GM19438 (cell line): ENCODE data around the gene MEAF6.

Source experiments
- ATAC-seq: cut with Tn5 transposase; IDR thresholded peaks from one replicate; pipeline ENCODE4 v1.9.1; 2021; ENCODE audit warnings: low read depth; ENCODE audit not compliant: unreplicated experiment

The MEAF6 gene

DNA sequence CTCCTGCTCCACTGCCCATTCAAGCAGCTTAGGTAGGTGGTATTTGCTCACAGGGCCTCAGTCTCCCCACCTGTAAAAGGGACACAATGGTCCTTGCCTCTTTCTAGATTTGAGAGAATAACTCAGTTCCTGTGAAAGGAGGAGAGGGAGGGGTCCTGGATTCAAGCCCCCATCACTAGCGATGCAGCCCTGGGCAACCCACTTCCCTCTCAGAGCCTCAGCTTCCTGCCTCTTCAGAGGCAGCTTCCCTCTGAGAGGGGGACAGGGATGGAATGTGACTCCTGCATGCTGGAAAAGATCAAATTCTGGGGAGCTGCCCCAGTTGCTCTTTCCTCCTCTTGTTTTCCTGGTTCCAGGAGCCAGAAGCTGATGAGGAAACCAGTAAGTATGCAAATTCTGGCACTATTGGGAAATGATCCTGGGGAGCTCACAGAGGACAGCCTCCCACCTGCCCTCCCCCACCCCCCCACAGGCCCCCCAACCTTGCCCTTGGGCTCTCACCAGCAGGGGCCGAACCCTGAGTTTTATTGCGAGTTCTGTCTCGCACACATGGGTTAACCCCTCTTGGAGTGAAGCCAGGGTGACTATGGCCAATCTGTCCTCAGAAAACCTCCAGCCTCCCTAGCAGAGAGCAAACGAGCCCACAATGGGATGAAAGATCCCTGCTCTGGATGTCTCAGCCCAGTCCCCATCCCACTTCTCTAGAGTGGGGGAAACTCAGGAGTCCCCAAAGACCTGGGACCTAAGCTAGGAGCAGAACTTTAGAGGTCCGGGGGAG lies 28.5 kb downstream of the MEAF6 start:
- ATAC-seq, result no peak

GRCh38 chr1:37484325-37485051 lies 30.1 kb downstream of the MEAF6 start:
- no peak for ATAC-seq

DNA sequence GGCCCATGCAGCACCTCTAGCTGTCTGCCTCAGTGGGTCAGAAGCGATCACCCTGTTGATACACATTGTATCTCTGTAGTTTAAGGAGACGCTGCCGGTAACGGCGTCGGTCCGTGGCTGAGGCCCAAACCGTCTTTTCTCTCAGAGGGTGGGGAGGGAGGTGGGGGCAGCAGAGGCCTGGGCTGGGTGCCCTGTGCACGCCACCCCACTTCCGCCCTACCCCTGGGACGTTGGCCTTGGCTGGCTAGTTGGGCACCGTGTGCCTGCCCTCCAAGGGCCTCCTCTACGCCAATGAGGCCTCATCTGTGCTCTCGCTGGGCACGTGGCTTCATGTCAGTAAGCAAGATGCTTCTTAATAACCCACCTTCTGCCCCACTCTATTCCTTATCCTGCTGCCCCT lies 30.8 kb downstream of the MEAF6 start:
- ATAC-seq, result no peak

DNA sequence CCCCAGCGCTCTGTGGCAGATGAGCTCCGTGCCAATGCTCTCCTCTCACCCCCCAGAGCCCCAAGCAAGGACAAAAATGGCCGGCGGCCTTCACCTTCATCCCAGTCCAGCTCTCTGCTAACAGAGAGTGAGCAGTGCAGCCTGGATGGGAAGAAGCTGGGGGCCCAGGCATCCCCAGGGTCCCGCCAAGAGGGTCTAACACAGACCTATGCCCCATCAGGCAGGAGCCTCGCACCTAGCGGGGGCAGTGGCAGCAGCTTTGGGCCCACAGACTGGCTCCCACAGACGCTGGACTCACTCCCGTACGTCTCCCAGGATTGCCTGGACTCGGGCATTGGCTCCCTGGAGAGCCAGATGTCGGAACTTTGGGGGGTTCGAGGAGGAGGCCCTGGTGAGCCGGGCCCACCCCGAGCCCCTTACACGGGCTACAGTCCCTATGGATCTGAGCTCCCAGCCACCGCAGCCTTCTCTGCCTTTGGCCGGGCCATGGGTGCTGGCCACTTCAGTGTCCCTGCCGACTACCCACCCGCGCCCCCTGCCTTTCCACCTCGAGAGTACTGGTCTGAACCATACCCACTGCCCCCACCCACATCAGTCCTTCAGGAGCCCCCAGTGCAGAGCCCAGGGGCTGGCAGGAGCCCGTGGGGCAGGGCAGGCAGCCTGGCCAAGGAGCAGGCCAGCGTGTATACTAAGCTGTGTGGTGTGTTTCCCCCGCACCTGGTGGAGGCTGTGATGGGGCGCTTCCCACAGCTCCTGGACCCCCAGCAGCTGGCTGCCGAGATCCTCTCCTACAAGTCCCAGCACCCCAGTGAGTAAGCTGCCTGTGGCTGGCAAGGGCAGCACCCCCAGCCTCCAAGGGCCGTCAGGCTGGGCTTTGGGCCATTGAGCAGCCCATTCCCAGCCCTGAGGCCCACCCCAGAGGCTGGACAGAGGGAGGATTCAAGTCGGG lies 31.5 kb downstream of the MEAF6 start:
- no peak for ATAC-seq

GRCh38 chr1:37482004-37482785 lies 32.4 kb downstream of the MEAF6 start:
- no peak for ATAC-seq

- ATAC-seq, result no peak
Observed at GRCh38 chr1:37481289-37482003, 33.1 kb downstream of the MEAF6 start.

DNA sequence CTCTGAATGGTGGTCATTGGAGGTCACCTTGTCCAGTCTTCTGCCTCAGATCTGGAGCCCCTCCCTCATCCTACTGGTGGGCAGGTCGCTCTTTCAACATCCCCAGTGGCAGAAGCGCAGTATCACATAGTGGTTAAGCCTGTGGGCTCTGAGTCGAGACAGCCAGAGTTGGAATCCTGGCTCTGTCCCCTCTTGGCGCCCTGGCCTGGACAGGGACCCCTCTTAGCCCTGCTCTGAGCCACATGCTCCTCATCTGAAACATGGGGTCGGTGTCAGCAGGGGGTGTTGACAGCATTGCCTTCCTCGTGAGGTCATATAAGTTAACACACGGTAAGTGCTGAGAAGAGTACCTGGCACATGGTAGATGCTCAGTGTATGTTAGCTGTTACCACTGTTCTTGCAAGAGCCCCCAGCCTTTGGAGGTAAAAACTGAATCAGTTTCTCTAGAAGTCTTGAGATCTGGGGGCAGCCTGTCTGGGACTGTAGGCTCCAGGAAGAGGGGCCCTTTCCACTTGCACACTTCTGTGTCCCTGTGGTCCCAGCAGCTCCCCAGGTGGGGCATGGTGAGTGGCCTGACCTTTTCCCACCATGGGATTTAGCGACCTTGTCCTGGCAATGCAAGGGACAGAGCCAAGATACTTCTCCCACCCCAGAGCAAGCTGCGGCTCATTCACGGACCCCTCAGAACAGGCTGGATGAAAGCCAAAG lies 33.8 kb downstream of the MEAF6 start:
- no peak for ATAC-seq

DNA sequence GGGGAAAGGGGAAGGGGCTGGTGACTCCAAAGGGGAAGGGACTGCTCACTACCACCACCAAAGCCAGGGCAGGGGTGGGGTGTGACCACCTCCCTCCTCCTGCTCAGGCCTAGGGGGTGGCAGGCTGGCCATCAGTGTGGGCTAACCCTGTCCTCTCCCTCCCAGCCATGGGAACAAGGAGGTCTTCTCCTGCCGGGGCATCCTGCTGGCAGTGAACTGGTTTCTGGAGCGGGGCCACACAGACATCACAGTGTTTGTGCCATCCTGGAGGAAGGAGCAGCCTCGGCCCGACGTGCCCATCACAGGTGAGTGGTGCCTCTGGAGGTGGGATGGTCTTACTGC lies 34.5 kb downstream of the MEAF6 start:
- no peak for ATAC-seq

- no peak for ATAC-seq
Observed at GRCh38 chr1:37479255-37480124, 35.1 kb downstream of the MEAF6 start.

DNA sequence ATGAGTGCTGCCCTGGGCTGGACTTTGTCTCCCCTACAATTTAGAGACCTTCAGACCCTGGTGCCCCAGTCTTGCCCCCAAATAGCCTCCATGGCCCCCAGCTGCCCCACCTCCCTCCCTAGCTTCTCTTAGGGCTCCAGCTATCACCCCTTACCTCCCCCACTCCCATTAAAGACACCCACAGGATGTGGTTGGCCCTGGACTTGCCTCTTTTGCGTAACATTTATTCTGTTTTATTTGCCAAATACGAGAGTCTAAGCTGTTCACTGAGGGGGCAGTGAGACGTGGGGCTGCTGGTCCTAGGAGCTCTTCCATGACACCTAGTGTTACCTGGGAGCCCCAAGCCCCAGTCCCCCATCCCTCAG lies 35.7 kb downstream of the MEAF6 start:
- no peak for ATAC-seq

GRCh38 chr1:37478451-37478881 lies 36.1 kb downstream of the MEAF6 start:
- ATAC-seq, result no peak

GRCh38 chr1:37477946-37478345 lies 36.6 kb downstream of the MEAF6 start:
- ATAC-seq, result no peak

DNA sequence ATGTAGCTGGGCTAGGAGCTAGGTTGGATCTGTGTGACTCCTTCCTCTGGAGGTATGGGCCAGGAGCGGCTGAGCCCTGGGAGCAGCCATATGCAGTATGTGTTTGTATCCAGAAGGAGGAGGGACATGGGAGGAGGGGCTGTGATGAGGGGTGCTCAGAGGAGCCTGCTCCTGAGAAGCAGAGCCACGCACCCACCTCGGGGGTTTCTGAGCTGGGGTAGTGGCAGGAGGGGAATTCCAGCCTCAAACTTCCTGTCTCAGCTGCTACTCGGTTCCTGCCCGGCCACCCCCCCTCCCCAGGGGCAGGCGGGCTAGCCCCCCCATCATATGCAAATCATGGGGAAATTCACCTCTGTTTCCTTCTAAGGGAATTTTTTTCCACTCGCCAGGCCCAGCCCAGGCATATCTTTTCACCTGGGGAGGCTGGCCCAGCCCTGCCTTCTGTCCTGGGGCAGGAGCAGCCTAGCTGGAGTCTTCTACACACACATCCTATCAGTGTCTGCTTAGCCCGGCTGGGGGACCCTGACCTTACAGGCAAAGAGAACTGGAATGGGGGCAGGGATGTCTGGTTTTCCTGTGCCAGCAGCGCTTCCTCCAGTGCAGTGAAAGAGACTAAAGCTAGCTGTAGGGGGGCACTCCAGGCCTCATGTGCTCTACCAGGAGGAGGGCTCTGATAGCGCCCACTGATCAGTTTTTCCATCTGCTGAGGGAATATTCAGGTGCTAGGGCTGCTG lies 37.2 kb downstream of the MEAF6 start:
- ATAC-seq, result peak; percentile 35

DNA sequence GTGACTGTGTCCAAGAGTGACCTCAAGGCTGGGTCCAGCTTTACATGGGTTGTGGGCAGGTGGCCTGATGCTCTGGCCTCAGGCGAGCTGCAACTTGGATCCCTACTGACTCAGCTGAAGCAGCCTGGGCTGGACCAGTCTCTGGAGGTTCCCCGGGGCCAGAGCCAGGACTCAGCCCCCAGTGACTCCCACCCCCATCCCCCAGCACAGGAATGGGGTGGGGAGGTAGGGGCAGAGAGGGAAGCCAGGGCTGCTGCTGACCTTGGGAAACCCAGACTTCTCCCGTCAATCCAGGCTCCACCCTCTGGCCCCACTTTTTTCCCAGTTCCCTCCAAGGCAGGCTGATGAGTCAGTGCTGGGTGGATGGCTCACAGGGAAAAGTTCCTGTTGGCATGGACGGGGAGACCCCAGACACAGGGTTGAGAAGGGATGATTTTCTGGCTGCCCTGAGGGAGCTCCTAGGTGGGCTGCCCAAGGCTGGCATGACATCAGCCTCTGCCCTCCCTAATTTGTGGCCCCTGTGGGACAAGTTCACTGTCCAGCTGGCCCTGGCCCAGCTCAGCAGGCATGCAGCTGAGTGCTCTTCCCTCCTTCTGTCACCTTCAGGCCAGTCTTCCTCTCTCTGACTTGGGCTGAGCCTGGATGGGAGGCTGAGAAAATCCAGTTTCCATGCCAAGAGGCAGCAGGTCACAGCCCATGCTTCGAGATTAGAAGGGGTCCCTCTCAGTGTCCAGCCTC lies 37.9 kb downstream of the MEAF6 start:
- no peak for ATAC-seq

DNA sequence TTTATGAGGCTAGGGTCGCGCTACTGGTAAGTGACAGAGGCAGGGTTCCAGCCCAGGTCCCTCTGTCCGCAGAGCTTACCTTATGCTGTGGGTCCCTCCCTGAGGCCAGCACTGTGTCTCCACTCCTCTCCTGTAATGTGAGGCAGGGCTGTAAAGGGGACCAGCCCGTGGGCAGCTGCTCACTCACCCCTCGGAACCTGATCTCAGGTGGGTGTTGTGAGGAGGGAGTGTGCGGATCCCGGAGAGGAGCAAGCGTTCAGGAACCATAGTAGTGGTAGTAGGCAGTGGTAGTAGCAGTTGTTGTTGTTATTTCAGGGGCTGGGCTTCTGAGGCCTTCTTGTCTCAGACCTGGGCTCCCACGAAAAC lies 38.5 kb downstream of the MEAF6 start:
- ATAC-seq, result no peak

- no peak for ATAC-seq
Observed at GRCh38 chr1:37475380-37476086, 39.0 kb downstream of the MEAF6 start.
